ENCODE data around the gene DNAH10. TPM values are rescaled to one million over a fixed set of nuclear protein-coding genes. Genes with fewer than 3 reads are reported as not detected.

The DNAH10 gene
- total RNA-seq, 1 experiment from 2014 or later = 0.14 TPM

- no TSS peak for BruUV-seq (replicated peaks)
- Mint-ChIP-seq H3K4me3 (ENCODE audit: low read depth, unreplicated experiment) (no peak overlapping the region), H3K36me3 (ENCODE audit: insufficient read depth, unreplicated experiment) (no peaks in the 10 kb centered on the region), H3K27me3 (ENCODE audit: unreplicated experiment) (no peaks in the 10 kb centered on the region), H3K9me3 (ENCODE audit: low read depth, unreplicated experiment) (no peaks in the 10 kb centered on the region), H3K27ac (ENCODE audit: unreplicated experiment) (no peak overlapping the region), H3K4me1 (ENCODE audit: low read depth, unreplicated experiment) (no peaks in the 10 kb centered on the region)
- CTCF ChIA-PET = no interaction called here
- intact Hi-C loops (cut with micrococcal nuclease; ENCODE audit: unreplicated experiment) = no loop called here
- no peak for TF ChIP-seq CTCF (IDR thresholded peaks at IDR 0.05; ENCODE audit: unreplicated experiment)
- no peak for DNase-seq
Observed at GRCh38 chr12:123948401-123948795, 186.3 kb downstream of the DNAH10 start.

GRCh38 chr12:123948796-123949769 lies 187.0 kb downstream of the DNAH10 start:
- no peak overlapping the region for H3K27ac Mint-ChIP-seq (ENCODE audit: unreplicated experiment)
- CTCF ChIA-PET = no interaction called here
- H3K4me3 Mint-ChIP-seq (ENCODE audit: low read depth, unreplicated experiment) = no peak overlapping the region
- DNase-seq = no peak
- TF ChIP-seq CTCF (IDR thresholded peaks at IDR 0.05; ENCODE audit: unreplicated experiment) = no peak
- no peaks in the 10 kb centered on the region for H3K36me3 Mint-ChIP-seq (ENCODE audit: insufficient read depth, unreplicated experiment)
- BruUV-seq (replicated peaks) = no TSS peak
- intact Hi-C loops (cut with micrococcal nuclease; ENCODE audit: unreplicated experiment) = no loop called here
- no peaks in the 10 kb centered on the region for H3K27me3 Mint-ChIP-seq (ENCODE audit: unreplicated experiment)
- H3K9me3 Mint-ChIP-seq (ENCODE audit: low read depth, unreplicated experiment) = no peaks in the 10 kb centered on the region
- H3K4me1 Mint-ChIP-seq (ENCODE audit: low read depth, unreplicated experiment) = no peaks in the 10 kb centered on the region

- no peaks in the 10 kb centered on the region for H3K9me3 Mint-ChIP-seq (ENCODE audit: low read depth, unreplicated experiment)
- TF ChIP-seq CTCF (IDR thresholded peaks at IDR 0.05; ENCODE audit: unreplicated experiment) = no peak
Observed at GRCh38 chr12:123949770-123950165, 187.7 kb downstream of the DNAH10 start.

GRCh38 chr12:123950476-123951349 lies 188.6 kb downstream of the DNAH10 start:
- CTCF ChIA-PET = no interaction called here

More at GRCh38 chr12:123949770-123950165, 187.7 kb downstream of the DNAH10 start:
- CTCF ChIA-PET = no interaction called here
- intact Hi-C loops (cut with micrococcal nuclease; ENCODE audit: unreplicated experiment) = no loop called here
- Mint-ChIP-seq H3K4me3 (ENCODE audit: low read depth, unreplicated experiment) (no peak overlapping the region), H3K36me3 (ENCODE audit: insufficient read depth, unreplicated experiment) (no peaks in the 10 kb centered on the region), H3K27ac (ENCODE audit: unreplicated experiment) (no peak overlapping the region), H3K4me1 (ENCODE audit: low read depth, unreplicated experiment) (no peaks in the 10 kb centered on the region), H3K27me3 (ENCODE audit: unreplicated experiment) (no peaks in the 10 kb centered on the region)
- no TSS peak for BruUV-seq (replicated peaks)
- no peak for DNase-seq

More at GRCh38 chr12:123950476-123951349, 188.6 kb downstream of the DNAH10 start:
- no peak overlapping the region for H3K27ac Mint-ChIP-seq (ENCODE audit: unreplicated experiment)
- H3K4me3 Mint-ChIP-seq (ENCODE audit: low read depth, unreplicated experiment) = no peak overlapping the region
- H3K36me3 Mint-ChIP-seq (ENCODE audit: insufficient read depth, unreplicated experiment) = no peaks in the 10 kb centered on the region
- TF ChIP-seq CTCF (IDR thresholded peaks at IDR 0.05; ENCODE audit: unreplicated experiment) = no peak
- H3K4me1 Mint-ChIP-seq (ENCODE audit: low read depth, unreplicated experiment) = no peaks in the 10 kb centered on the region
- intact Hi-C loops (cut with micrococcal nuclease; ENCODE audit: unreplicated experiment) = no loop called here
- H3K27me3 Mint-ChIP-seq (ENCODE audit: unreplicated experiment) = no peaks in the 10 kb centered on the region
- no peaks in the 10 kb centered on the region for H3K9me3 Mint-ChIP-seq (ENCODE audit: low read depth, unreplicated experiment)
- DNase-seq = no peak
- no TSS peak for BruUV-seq (replicated peaks)

Measured in Calu3 (cell line).